GM19452 (cell line): ENCODE measurements around the gene CADPS2.

Experiments
- ATAC-seq: cut with Tn5 transposase; IDR thresholded peaks from one replicate; pipeline ENCODE4 v1.9.1; 2021; ENCODE audit not compliant: unreplicated experiment

Gene CADPS2

DNA sequence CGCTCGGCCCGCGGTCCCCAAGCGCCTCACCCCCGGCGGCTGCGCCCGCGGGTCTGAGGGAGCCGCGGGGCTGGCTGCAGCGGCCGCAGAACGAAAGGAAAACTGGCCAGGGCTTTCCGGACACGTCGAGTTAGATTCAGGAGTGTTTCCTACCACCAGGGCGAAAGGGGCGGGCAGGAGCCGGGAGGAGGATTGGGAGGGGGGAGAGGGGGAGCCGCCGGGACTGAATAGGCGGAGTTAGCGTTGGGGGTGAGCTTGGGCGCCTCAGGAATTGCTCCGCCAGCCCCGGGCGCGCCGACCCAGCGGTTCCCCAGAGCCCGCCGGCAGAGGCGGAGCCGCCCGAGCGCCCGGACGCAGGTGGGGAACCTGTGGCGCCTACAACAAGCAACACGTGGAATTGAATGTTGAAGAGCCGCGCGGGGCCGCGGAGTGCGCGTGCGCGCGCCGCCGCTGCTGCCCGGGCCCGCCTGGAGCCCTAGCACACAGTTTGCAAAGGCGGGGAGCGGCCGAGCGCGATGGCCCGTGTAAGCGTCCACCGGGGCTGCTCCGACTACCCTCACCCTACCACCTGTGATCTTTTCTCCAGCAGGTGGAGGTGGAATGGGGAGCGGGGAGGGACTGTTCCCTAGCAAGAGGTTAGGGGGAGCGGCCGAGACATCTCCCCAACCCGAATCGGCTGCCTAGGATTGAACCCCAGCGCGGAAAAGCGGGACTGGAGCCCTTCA, at the start of gene CADPS2:
TSS of gene CADPS2 (minus strand) at position 104 of the 725 bp plus-strand sequence. CDS start 123 bp downstream, outside the sequence.
- ATAC-seq, result peak; percentile 74

GRCh38 chr7:122935620-122936019, 49.4 kb upstream of the CADPS2 start:
- ATAC-seq, result no peak

DNA sequence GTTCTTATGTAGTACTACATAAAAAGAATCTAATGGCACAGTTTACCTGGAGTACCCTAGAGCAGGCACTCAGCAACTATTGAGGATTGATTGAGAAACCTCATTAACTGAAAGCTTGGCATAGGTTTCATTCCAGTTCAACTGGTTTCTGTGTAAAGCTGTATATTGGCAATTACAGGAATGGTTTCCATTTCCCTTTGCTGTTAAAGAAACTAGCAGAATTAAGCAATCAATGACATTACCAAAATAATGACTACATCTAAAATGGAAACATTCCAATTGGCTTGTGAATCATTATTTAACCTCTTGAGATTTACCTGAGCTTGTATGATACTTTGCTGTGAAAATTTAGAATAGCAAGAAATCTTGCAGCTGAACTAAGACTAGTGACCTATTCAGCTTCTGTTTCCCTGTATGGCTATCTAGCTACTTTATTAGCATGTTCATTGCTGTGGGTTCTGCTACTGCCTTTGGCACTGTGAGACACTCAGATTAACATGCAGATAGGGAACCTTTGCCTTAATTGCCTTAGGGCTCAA, 33.5 kb upstream of the CADPS2 start:
- ATAC-seq, result no peak

DNA sequence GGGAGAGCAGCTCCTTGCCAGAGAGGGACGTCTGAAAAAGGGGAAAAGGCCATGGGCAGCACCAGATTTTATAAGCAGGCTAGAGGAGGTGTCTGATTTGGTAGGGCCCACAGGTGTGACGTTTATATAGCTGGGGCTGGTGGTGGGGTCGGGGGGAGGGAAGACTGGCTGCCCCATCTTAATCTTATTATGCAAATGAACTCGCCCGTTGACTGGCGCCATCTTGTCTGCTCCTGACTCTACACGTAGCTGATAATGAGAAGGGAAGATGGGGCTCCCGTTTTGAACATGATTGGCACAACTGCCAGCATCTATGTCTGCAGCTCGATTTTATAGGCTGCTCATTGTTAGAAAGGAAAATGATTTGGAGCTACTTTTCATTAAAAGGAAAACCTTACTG, 28.6 kb upstream of the CADPS2 start:
- ATAC-seq, result no peak

- no peak for ATAC-seq
Measured at GRCh38 chr7:122913608-122914007, 27.3 kb upstream of the CADPS2 start.

DNA sequence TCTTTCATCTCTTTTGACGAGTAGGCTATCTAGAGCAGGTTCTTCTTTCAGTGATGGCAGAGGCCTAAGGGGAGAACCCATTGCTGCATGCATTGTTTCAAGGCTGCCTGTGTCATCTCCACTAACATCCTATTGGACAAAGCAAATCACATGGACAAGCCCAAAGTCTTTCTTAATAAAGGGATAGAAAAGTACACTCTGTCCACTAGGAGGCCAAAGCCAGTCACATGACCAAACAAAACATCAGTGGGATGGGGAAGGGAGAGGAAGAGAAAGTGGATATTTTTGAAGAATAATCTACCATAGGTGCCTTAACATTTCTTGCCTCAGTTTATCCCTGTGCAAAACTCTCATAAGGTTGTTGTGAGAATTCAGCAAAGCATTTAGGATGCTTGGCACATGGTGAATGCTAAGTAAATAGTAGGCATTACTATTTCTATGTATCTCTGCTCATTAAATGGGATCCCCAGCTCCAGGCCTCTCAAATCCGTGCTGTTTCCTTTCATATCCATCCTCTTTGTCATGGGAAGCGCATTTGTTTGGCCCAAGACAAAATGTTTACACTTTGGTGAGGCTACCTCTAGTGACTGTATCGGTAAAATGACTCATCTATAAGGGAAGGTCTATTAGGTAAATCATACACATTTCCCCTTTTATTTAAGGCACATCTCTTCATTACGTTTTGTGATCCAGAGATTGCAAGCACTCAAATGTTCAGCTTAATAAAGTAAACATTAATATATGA, 16.7 kb upstream of the CADPS2 start:
- no peak for ATAC-seq

GRCh38 chr7:122901250-122901649, 15.0 kb upstream of the CADPS2 start:
- no peak for ATAC-seq

DNA sequence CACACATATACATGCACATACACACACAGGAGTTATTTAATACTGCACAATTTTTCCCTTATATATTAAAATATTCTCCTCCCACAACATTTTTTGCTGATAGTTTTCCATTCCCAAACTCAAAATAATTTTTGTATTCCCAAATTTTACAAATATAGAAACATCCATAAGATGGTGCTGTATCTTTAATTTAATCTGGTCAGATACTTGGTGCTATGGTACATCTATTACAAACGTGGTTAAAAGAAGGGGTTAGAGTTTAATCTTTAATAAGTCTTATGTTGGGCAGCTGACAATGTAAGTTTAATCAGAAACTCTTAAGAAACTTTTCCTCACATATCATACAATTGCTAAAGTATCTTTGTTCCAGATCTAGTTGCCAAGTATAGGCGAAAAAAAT, 10.2 kb upstream of the CADPS2 start:
- ATAC-seq, result no peak

GRCh38 chr7:122893486-122893885, 7.2 kb upstream of the CADPS2 start:
- no peak for ATAC-seq

DNA sequence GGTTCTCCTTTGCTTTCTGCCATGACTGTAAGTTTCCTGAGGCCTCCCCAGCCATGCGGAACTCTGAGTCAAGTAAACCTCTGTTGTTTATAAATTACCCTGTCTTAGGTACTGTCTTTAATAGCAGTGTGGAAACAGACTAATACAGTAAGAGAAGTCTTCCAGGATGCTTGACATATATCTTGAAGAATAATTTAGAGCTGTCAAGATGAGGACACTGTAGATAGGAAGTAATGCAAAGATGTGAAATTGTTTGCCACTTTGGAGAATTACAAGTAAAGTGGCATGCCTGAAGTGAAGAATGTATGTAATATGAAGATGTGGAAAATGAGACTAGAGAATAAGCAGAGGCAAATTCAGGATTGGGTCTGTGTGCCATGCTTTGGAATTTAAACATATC, 2.9 kb upstream of the CADPS2 start:
- no peak for ATAC-seq

- ATAC-seq, result no peak
Measured at GRCh38 chr7:122887848-122888247, 1.6 kb upstream of the CADPS2 start.

DNA sequence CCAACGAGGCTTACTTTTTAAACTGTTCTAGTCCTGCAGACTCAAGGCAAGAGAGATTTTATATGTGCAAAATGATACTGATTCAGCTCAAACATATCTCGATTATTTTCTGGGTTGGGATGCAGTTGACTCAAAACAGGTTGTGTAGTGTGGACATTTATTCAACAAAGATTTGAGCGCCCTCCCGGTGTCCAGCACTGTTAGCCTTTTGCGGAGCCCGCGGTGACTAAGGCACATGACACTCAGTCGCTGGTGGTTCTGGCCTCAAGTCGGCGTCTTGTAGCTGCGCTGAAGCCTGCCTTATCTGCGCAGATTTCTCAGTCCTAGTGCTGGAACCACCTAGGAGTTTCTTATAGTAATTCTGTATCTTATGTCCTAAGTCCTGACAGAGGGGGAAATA, 938 bp upstream of the CADPS2 start:
- ATAC-seq, result no peak

DNA sequence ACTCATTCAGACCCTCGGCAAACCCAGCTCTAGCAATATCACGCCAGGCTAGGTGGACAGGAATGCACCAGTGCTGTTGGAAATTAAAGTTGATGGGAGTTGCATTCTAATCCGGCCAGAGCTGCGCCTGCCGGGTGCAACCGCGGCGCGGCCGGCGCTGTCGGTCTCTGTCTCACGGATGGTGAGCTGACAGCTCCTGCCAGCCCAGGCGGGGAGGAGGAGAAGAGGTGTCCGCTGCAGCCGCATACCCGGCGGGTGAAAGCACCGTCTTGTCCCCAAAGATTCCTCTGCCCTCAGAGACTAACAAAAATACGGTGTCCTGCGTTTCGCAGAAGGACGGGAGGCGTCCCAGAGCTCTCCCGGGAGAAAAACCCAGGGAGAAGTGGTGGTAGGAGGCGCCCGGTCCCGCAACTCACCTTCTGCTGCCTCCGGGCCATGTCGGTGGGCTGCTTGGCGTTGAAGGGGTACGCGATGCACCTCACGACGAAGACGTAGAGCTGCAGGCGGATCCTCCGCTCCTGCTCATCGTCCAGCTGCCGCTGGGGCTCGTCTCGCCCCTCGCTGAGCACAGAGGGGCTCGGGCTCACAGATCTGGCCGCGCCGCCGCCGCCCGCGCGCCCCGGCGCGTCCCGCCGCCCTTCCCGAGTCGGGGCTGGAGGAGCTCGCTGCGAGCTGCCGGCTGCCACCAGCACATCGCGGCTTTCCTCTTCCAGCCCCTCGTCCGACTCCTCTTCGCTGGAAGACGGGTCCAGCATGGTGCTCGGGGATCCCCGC, 490 bp downstream of the CADPS2 start:
- peak; percentile 30 for ATAC-seq

DNA sequence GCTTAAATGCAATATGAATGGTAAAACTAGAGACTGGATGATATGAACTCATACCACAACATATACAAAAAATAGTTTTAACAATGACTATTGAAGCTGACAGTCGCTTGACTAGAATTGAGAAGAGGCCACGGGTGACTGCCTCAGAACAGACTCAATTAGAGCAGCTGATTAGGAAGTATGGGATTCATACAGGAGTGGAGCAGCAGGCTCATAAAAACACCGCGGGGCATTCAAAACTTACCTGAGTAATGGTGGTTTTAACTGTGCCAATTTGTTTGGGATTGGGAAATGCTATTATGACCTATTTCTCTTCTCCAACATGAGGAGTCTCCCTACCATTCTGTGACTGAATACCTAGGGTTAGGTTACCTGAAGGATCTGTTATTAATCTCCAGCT, 2.1 kb downstream of the CADPS2 start:
- no peak for ATAC-seq

GRCh38 chr7:122883049-122883680, 3.1 kb downstream of the CADPS2 start:
- ATAC-seq, result no peak

- no peak for ATAC-seq
Measured at GRCh38 chr7:122881324-122881723, 4.9 kb downstream of the CADPS2 start.

DNA sequence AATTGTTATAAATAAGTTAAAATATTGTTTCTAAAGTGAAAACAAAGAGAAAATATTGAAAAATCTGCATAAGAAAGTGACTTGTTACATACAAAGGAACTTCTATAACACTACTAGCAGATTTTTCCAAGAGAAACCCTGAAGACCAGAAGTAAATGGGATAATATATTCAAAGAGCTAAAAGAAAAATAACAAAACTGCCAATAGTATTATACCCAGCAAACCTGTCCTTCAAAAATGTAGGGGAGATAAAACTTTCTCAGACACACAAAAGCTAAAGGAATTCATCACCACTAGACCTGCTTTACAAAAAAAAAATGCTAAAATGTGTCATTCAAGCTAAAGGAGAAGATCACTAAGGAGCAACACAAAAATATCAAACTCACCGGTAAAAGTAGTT, 17.0 kb downstream of the CADPS2 start:
- ATAC-seq, result no peak

GRCh38 chr7:122867471-122867980, 18.7 kb downstream of the CADPS2 start:
- no peak for ATAC-seq

GRCh38 chr7:122864838-122865237, 21.4 kb downstream of the CADPS2 start:
- ATAC-seq, result no peak

DNA sequence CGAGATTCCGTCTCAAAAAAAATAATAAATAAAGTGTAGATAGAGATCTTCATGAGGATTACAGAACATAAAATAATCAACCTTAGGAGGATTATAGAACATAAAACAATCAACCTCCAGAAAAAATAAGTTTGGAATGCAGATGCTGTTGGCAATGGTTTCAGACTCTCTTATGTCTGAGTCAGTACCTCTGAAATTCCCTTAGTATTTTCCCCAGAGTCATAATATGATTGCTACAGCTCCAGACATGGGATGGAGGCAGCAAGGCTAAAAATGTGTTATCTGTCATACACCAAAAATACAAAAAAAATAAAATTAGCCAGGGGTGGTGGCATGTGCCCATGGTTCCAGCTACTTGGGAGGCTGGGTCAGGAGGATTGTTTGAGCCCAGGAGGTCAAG, 22.2 kb downstream of the CADPS2 start:
- ATAC-seq, result no peak

DNA sequence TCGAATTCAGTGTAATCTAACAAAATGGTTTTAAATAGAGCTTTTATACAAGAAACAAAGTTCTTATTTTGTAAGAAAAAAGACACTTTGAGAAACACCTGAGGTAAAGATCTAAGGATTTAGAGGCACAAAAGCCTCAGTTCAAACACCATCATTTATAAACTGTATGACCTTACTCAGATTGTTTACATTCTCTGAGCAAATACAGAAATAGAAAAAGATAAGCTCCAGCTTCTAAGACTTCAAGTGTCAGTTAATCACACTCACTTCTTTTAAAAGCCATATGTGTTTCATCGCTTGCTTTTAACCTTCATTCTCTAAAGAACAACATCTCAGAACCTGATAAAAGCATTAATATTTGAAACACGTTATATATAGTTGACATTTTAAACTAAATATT, 27.9 kb downstream of the CADPS2 start:
- ATAC-seq, result no peak
